Measurements from ENCODE around the gene PLCB4.

Gene PLCB4

DNA sequence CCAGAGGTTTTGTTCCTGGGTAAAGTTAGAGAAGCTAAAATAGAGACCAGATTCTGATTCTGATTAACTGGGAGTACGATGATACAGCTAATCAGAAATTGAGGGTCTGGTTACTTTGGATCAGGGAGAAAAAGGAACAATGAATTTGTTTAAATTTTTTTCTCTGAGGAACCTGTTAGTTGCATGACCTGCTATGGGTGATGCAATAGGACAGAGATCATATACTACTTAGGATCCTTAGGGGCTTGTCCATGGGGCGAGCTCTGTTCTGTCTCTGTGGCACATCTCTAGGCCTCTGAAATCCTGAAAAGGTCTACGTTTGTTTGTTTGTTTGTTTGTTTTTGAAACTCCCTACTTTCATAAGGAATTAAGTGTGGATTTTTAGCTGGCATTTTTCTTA, 279.4 kb downstream of the PLCB4 start:
- H3F3A ChIP-seq (ENCODE audit: low read depth) = 0 out of 2 replicates have a peak, but pooled peaks cover 3% of the 10 kb centered on the region
- peak overlapping the region; percentile 37 for H3K4me2 ChIP-seq (ENCODE audit: low read depth, low read length, poor library complexity, severe bottlenecking)
- H3K9me3 ChIP-seq (ENCODE audit: insufficient read depth, low read depth, low read length) = no peaks in the 10 kb centered on the region
- H2AFZ ChIP-seq (ENCODE audit: low read length) = no peak overlapping the region
- no peaks in the 10 kb centered on the region for H3K27me3 ChIP-seq (ENCODE audit: insufficient read depth, low read length, poor library complexity, severe bottlenecking)
- H3K79me2 ChIP-seq (ENCODE audit: insufficient read depth, low read length) = no peaks in the 10 kb centered on the region
- H3K4me1 ChIP-seq (ENCODE audit: insufficient read depth, low read length, poor library complexity, severe bottlenecking) = peaks cover 59% of the 10 kb centered on the region
- TF ChIP-seq EZH2phosphoT487 (IDR thresholded peaks at IDR 0.05; ENCODE audit: borderline replicate concordance) (no peak), CTCF (conservative IDR thresholded peaks at IDR 0.05; ENCODE audit: low read length) (no peak)
- no peaks in the 10 kb centered on the region for H4K20me1 ChIP-seq (ENCODE audit: insufficient read depth, low read length, poor library complexity, severe bottlenecking)
- peak overlapping the region; percentile 8 for H3K9ac ChIP-seq (ENCODE audit: low read depth, low read length, poor library complexity, severe bottlenecking)
- H3K36me3 ChIP-seq (ENCODE audit: insufficient read depth, low read length) = no peaks in the 10 kb centered on the region
- H3K4me3 ChIP-seq (ENCODE audit: low read length, poor library complexity, severe bottlenecking) = no peak overlapping the region
- H3K9me2 ChIP-seq (replicated peaks; ENCODE audit: low read depth, low read length) = no peaks in the 10 kb centered on the region

DNA sequence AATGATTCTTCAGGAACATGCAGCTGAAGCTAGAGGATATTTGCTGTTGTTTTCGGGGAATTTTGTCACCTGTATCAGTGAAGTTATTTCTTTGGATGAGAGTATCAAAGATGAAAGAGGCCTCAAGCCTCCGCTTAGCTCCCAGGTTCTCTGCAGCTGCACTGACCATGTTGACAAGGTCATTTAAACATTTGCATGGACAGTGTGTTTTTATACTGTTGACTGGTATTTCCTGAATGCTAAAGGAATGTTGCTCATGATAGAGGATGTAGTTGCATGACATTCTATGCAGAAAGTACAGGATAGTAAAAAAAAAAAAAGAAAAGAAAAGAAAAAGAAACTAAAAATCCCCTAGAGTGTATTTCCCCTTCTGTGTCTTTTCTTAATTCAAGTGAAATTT, 279.9 kb downstream of the PLCB4 start:
- H3K36me3 ChIP-seq (ENCODE audit: insufficient read depth, low read length) = no peaks in the 10 kb centered on the region
- TF ChIP-seq CTCF (conservative IDR thresholded peaks at IDR 0.05; ENCODE audit: low read length) = no peak
- TF ChIP-seq EZH2phosphoT487 (IDR thresholded peaks at IDR 0.05; ENCODE audit: borderline replicate concordance) = no peak

DNA sequence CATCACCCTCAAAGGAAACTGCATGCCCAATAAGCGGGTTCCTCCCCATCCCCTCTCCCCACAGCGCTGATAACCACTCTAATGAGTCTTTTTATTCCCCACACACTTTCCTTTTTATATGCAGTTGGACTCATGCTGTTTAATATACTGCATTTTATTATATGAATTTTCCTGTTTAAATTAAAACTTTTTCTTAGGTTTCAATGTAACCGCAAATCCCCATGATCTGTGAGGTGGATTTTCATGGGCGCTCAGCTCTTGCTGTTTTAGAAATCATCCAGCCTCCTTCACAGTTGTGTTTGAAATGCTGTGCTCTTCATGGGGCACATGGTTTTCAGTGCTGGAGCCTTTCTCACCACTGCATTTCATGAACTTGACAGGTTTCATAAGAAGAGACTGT, 280.4 kb downstream of the PLCB4 start:
- no peaks in the 10 kb centered on the region for H3K79me2 ChIP-seq (ENCODE audit: insufficient read depth, low read length)
- H3K9ac ChIP-seq (ENCODE audit: low read depth, low read length, poor library complexity, severe bottlenecking) = peak overlapping the region; percentile 8
- H3K27me3 ChIP-seq (ENCODE audit: insufficient read depth, low read length, poor library complexity, severe bottlenecking) = no peaks in the 10 kb centered on the region
- H3K4me2 ChIP-seq (ENCODE audit: low read depth, low read length, poor library complexity, severe bottlenecking) = peak overlapping the region; percentile 37
- H3K4me1 ChIP-seq (ENCODE audit: insufficient read depth, low read length, poor library complexity, severe bottlenecking) = peaks cover 67% of the 10 kb centered on the region
- H3K36me3 ChIP-seq (ENCODE audit: insufficient read depth, low read length) = no peaks in the 10 kb centered on the region
- no peak for TF ChIP-seq CTCF (conservative IDR thresholded peaks at IDR 0.05; ENCODE audit: low read length)
- no peak for TF ChIP-seq EZH2phosphoT487 (IDR thresholded peaks at IDR 0.05; ENCODE audit: borderline replicate concordance)
- no peaks in the 10 kb centered on the region for H3K9me3 ChIP-seq (ENCODE audit: insufficient read depth, low read depth, low read length)
- H3K9me2 ChIP-seq (replicated peaks; ENCODE audit: low read depth, low read length) = no peaks in the 10 kb centered on the region
- peak overlapping the region; percentile 14 for H3K4me3 ChIP-seq (ENCODE audit: low read length, poor library complexity, severe bottlenecking)
- no peaks in the 10 kb centered on the region for H4K20me1 ChIP-seq (ENCODE audit: insufficient read depth, low read length, poor library complexity, severe bottlenecking)
- H3F3A ChIP-seq (ENCODE audit: low read depth) = 0 out of 2 replicates have a peak, but pooled peaks cover 3% of the 10 kb centered on the region
- no peak overlapping the region for H2AFZ ChIP-seq (ENCODE audit: low read length)

More for the DNA sequence above, 279.9 kb downstream of the PLCB4 start:
- H3K4me1 ChIP-seq (ENCODE audit: insufficient read depth, low read length, poor library complexity, severe bottlenecking) = peaks cover 63% of the 10 kb centered on the region
- H3K9me2 ChIP-seq (replicated peaks; ENCODE audit: low read depth, low read length) = no peaks in the 10 kb centered on the region
- no peaks in the 10 kb centered on the region for H3K9me3 ChIP-seq (ENCODE audit: insufficient read depth, low read depth, low read length)
- peak overlapping the region; percentile 37 for H3K4me2 ChIP-seq (ENCODE audit: low read depth, low read length, poor library complexity, severe bottlenecking)
- H3F3A ChIP-seq (ENCODE audit: low read depth) = 0 out of 2 replicates have a peak, but pooled peaks cover 3% of the 10 kb centered on the region
- no peaks in the 10 kb centered on the region for H3K79me2 ChIP-seq (ENCODE audit: insufficient read depth, low read length)
- H2AFZ ChIP-seq (ENCODE audit: low read length) = no peak overlapping the region
- peak overlapping the region; percentile 14 for H3K4me3 ChIP-seq (ENCODE audit: low read length, poor library complexity, severe bottlenecking)
- peak overlapping the region; percentile 8 for H3K9ac ChIP-seq (ENCODE audit: low read depth, low read length, poor library complexity, severe bottlenecking)
- no peaks in the 10 kb centered on the region for H3K27me3 ChIP-seq (ENCODE audit: insufficient read depth, low read length, poor library complexity, severe bottlenecking)
- no peaks in the 10 kb centered on the region for H4K20me1 ChIP-seq (ENCODE audit: insufficient read depth, low read length, poor library complexity, severe bottlenecking)
